H9 (cell line): ENCODE results near the gene GABRB1. TPM values are rescaled to one million over a fixed set of nuclear protein-coding genes. Genes with fewer than 3 reads are reported as not detected.

Source experiments
- DNase-seq: peaks from one replicate; pipeline ENCODE4 v3.0.0-alpha.2; 2017
- H2AFZ ChIP-seq: one replicate; pipeline ENCODE4 v1.6.1; 2013; ENCODE audit warnings: mild to moderate bottlenecking, low read length, control low read depth, moderate library complexity
- H2AK5ac ChIP-seq: 2 replicates; pipeline ENCODE4 v1.6.1; 2013; ENCODE audit warnings: low read length, control low read depth, mixed read lengths; ENCODE audit not compliant: insufficient read length
- H2BK120ac ChIP-seq: one replicate; pipeline ENCODE4 v1.6.1; 2013; ENCODE audit warnings: low read depth, mild to moderate bottlenecking, low read length, control low read depth, inconsistent platforms; ENCODE audit not compliant: poor library complexity, severe bottlenecking
- H2BK12ac ChIP-seq: 2 replicates; pipeline ENCODE4 v1.6.1; 2013; ENCODE audit warnings: low read length, control low read depth, mixed read lengths, low read depth; ENCODE audit not compliant: insufficient read length
- H2BK15ac ChIP-seq: 2 replicates; pipeline ENCODE4 v1.6.1; 2013; ENCODE audit warnings: low read depth, low read length, control low read depth
- H2BK20ac ChIP-seq: one replicate; pipeline ENCODE4 v1.6.1; 2013; ENCODE audit warnings: low read depth, mild to moderate bottlenecking, low read length, control low read depth, inconsistent platforms; ENCODE audit not compliant: poor library complexity, severe bottlenecking
- H2BK5ac ChIP-seq: 2 replicates; pipeline ENCODE4 v1.6.1; 2013; ENCODE audit warnings: low read length, control low read depth, mixed read lengths; ENCODE audit not compliant: insufficient read length
- H3K14ac ChIP-seq: 2 replicates; pipeline ENCODE4 v1.6.1; 2013; ENCODE audit warnings: low read length, control low read depth; ENCODE audit not compliant: insufficient read depth
- H3K18ac ChIP-seq: 2 replicates; pipeline ENCODE4 v1.6.1; 2013; ENCODE audit warnings: low read depth, mild to moderate bottlenecking, mixed read lengths, low read length, control low read depth; ENCODE audit not compliant: insufficient read length
- H3K23ac ChIP-seq: 2 replicates; pipeline ENCODE4 v1.6.1; 2013; ENCODE audit warnings: low read length, control low read depth, mixed read lengths, low read depth; ENCODE audit not compliant: insufficient read length
- H3K23me2 ChIP-seq: 2 replicates; pipeline ENCODE4 v1.6.1; 2013; ENCODE audit warnings: low read depth, mild to moderate bottlenecking, mixed read lengths, low read length, control low read depth; ENCODE audit not compliant: insufficient read length, poor library complexity, severe bottlenecking
- H3K27ac ChIP-seq: 2 replicates; pipeline ENCODE4 v1.5.1; 2013; ENCODE audit warnings: low read length, control low read depth, mixed read lengths, low read depth; ENCODE audit not compliant: insufficient read length
- H3K27me3 ChIP-seq: 2 replicates; pipeline ENCODE4 v1.6.1; 2013; ENCODE audit warnings: low read length, control low read depth, inconsistent platforms; ENCODE audit not compliant: insufficient read depth
- H3K4ac ChIP-seq: 2 replicates; pipeline ENCODE4 v1.6.1; 2013; ENCODE audit warnings: low read depth, mild to moderate bottlenecking, control low read depth, inconsistent platforms, low read length, moderate library complexity
- H3K4me1 ChIP-seq: 2 replicates; pipeline ENCODE4 v1.6.1; 2013; ENCODE audit warnings: low read length, control low read depth, inconsistent platforms; ENCODE audit not compliant: insufficient read depth
- H3K4me2 ChIP-seq: 2 replicates; pipeline ENCODE4 v1.6.1; 2013; ENCODE audit warnings: low read length, control low read depth, mixed read lengths; ENCODE audit not compliant: insufficient read length, insufficient read depth
- H3K56ac ChIP-seq: 2 replicates; pipeline ENCODE4 v1.6.1; 2013; ENCODE audit warnings: low read depth, mild to moderate bottlenecking, mixed read lengths, low read length, control low read depth; ENCODE audit not compliant: insufficient read length
- H3K79me1 ChIP-seq: 2 replicates; pipeline ENCODE4 v1.6.1; 2013; ENCODE audit warnings: low read depth, mild to moderate bottlenecking, moderate library complexity, low read length, control low read depth, inconsistent platforms; ENCODE audit not compliant: insufficient read depth, poor library complexity, severe bottlenecking
- H3K79me2 ChIP-seq: 2 replicates; pipeline ENCODE4 v1.6.1; 2013; ENCODE audit warnings: low read length, control low read depth, inconsistent platforms; ENCODE audit not compliant: insufficient read depth
- H3K9ac ChIP-seq: 2 replicates; pipeline ENCODE4 v1.6.1; 2013; ENCODE audit warnings: low read length, control low read depth, mixed read lengths; ENCODE audit not compliant: insufficient read length; ENCODE audit errors: extremely low read depth
- H3K9me3 ChIP-seq: one replicate; pipeline ENCODE4 v1.6.1; 2013; ENCODE audit warnings: low read depth, low read length, inconsistent platforms; ENCODE audit not compliant: control insufficient read depth
- H3T11ph ChIP-seq: one replicate; pipeline ENCODE4 v1.6.1; 2013; ENCODE audit warnings: mild to moderate bottlenecking, low read length, control low read depth, inconsistent platforms
- H4K20me1 ChIP-seq: one replicate; pipeline ENCODE4 v1.6.1; 2013; ENCODE audit not compliant: control insufficient read depth, insufficient read length, insufficient read depth
- H4K5ac ChIP-seq: 2 replicates; pipeline ENCODE4 v1.6.1; 2013; ENCODE audit warnings: low read depth, mild to moderate bottlenecking, mixed read lengths, low read length, control low read depth; ENCODE audit not compliant: insufficient read length
- H4K8ac ChIP-seq: replicated peaks from 2 replicates; pipeline ENCODE4 v1.6.1; 2013; ENCODE audit warnings: low read length, control low read depth, mixed read lengths, low read depth; ENCODE audit not compliant: insufficient read length
- H4K91ac ChIP-seq: 2 replicates; pipeline ENCODE4 v1.6.1; 2013; ENCODE audit warnings: low read depth, mild to moderate bottlenecking, moderate library complexity, mixed read lengths, low read length, control low read depth; ENCODE audit not compliant: insufficient read length
- H3K27ac Mint-ChIP-seq, 3 experiments: 2 replicates in 2 of 3; 3 replicates in 1 of 3; pipeline ENCODE4 v1.8.0; 2020 to 2021; ENCODE audit warnings: mixed read lengths in 3 of 3, mild to moderate bottlenecking in 1 of 3, moderate library complexity in 1 of 3
- H3K27me3 Mint-ChIP-seq: 2 replicates; pipeline ENCODE4 v1.8.0; 2021; ENCODE audit warnings: low read depth, mild to moderate bottlenecking, moderate library complexity, mixed read lengths
- H3K36me3 Mint-ChIP-seq, 3 experiments: 2 replicates in 2 of 3; 3 replicates in 1 of 3; pipeline ENCODE4 v1.8.0; 2020 to 2021; ENCODE audit warnings: low read depth in 3 of 3, mixed read lengths in 3 of 3; ENCODE audit not compliant: insufficient read depth in 1 of 3
- H3K4me1 Mint-ChIP-seq, 2 experiments: 2 replicates each; pipeline ENCODE4 v1.8.0; 2020; ENCODE audit warnings: mixed read lengths in 2 of 2
- H3K4me3 Mint-ChIP-seq, 2 experiments: 2 replicates in 1 of 2; 3 replicates in 1 of 2; pipeline ENCODE4 v1.8.0; 2020 to 2021; ENCODE audit warnings: mild to moderate bottlenecking in 2 of 2, mixed read lengths in 2 of 2, moderate library complexity in 1 of 2
- H3K9me3 Mint-ChIP-seq, 2 experiments: 2 replicates in 1 of 2; 3 replicates in 1 of 2; pipeline ENCODE4 v1.8.0; 2020; ENCODE audit warnings: mild to moderate bottlenecking in 2 of 2, mixed read lengths in 2 of 2, moderate library complexity in 1 of 2
- CTCF ChIP-seq: fragments of 200-600 bp; sonication (generic); conservative IDR thresholded peaks from 3 replicates; pipeline ENCODE4 v1.8.0; 2021; ENCODE audit warnings: antibody characterized with exemption, mild to moderate bottlenecking
- WGBS: extraction: QIAGEN DNeasy Blood & Tissue Kit; methylation state at CpG from one replicate; pipeline ENCODE4 v1.1.7; 2013; ENCODE audit warnings: missing lambda C conversion rate, low lambda C conversion rate, mixed read lengths; ENCODE audit not compliant: insufficient read length; ENCODE audit errors: extremely low coverage; 5-methylcytosine and 5-hydroxymethylcytosine counted together
- total RNA-seq: library from RNA; stranded (reverse); gene quantifications from 2 replicates; pipeline ENCODE4 v1.2.1, GENCODE V29; 2021

Gene GABRB1
- total RNA-seq, 1 experiment from 2014 or later: 0.39 TPM

- Histone ChIP-seq H3K79me2 (no peaks in the 10 kb centered on the region), H3K23ac (no peak overlapping the region), H4K5ac (no peak overlapping the region), H4K8ac (no peak overlapping the region), H2BK20ac (no peak overlapping the region), H3K9me3 (no peaks in the 10 kb centered on the region), H3K27ac (no peak overlapping the region), H3K27me3 (no peaks in the 10 kb centered on the region), H3K79me1 (no peaks in the 10 kb centered on the region), H2BK120ac (no peak overlapping the region), H3K23me2 (no peaks in the 10 kb centered on the region), H2BK12ac (no peak overlapping the region), H3K4me1 (peaks cover 5% of the 10 kb centered on the region; the same call in 1 of the 2 replicates), H3K14ac (no peak overlapping the region), H3K18ac (no peak overlapping the region), H4K20me1 (no peaks in the 10 kb centered on the region), H2AFZ (no peak overlapping the region), H3K9ac (no peak overlapping the region), H3T11ph (no peak overlapping the region), H4K91ac (no peak overlapping the region), H2AK5ac (no peak overlapping the region), H2BK15ac (no peak overlapping the region), H3K4ac (no peak overlapping the region), H3K56ac (no peak overlapping the region), H2BK5ac (no peak overlapping the region), H3K4me2 (no peak overlapping the region)
- no peak overlapping the region for H3K4me3 Mint-ChIP-seq
- DNase-seq: no peak
- no peak overlapping the region; a peak in 1 of 7 replicates for H3K27ac Mint-ChIP-seq
- H3K27me3 Mint-ChIP-seq: no peaks in the 10 kb centered on the region
- no peak for TF ChIP-seq CTCF
- peaks cover 7 to 11% of the 10 kb centered on the region in 2 experiments for H3K4me1 Mint-ChIP-seq
- no CpG with 5 or more reads among the region's 2 CpGs for WGBS
- H3K9me3 Mint-ChIP-seq: no peaks in the 10 kb centered on the region
- no peaks in the 10 kb centered on the region for H3K36me3 Mint-ChIP-seq
Observed at GRCh38 chr4:47444031-47444430, 412.7 kb downstream of the GABRB1 start.
